GM23338 (cell line): ENCODE measurements around the gene CAD.

Experiments
- CREB1 ChIP-seq: fragments of 250-450 bp; sonication (Bioruptor Pico); IDR thresholded peaks from 2 replicates; pipeline ENCODE4 v1.5.0; 2020; ENCODE audit warnings: low read depth, mild to moderate bottlenecking, moderate library complexity
- CTCF ChIP-seq, 2 experiments: fragments of 200-600 bp in 1 of 2; sonication (generic) in 1 of 2; conservative IDR thresholded peaks; 2 replicates each; pipeline versions ENCODE4 v1.5.1 to v1.6.1; 2016 to 2017; ENCODE audit warnings: antibody characterized with exemption in 2 of 2, low read depth in 2 of 2, mild to moderate bottlenecking in 2 of 2, moderate library complexity in 1 of 2
- ETS1 ChIP-seq: IDR thresholded peaks from 2 replicates; pipeline ENCODE4 v1.6.1; 2016; ENCODE audit warnings: antibody characterized with exemption
- EZH2 ChIP-seq: fragments of 200-600 bp; sonication (generic); IDR thresholded peaks from one replicate; pipeline ENCODE4 v1.8.0; 2017; ENCODE audit warnings: antibody characterized with exemption, mild to moderate bottlenecking, low read depth; ENCODE audit not compliant: unreplicated experiment
- EZH2phosphoT487 ChIP-seq: fragments of 200-600 bp; sonication (generic); IDR thresholded peaks from one replicate; pipeline ENCODE4 v1.8.1; 2018; ENCODE audit warnings: antibody characterized with exemption; ENCODE audit not compliant: unreplicated experiment
- POLR2AphosphoS5 ChIP-seq: IDR thresholded peaks from 2 replicates; pipeline ENCODE4 v1.6.1; 2016; ENCODE audit warnings: antibody characterized with exemption, low read depth
- ZNF462 ChIP-seq: fragments of 250-450 bp; sonication (Bioruptor Pico); IDR thresholded peaks from 2 replicates; pipeline ENCODE4 v1.5.0; 2020; ENCODE audit warnings: mild to moderate bottlenecking, moderate library complexity

GRCh38 chr2:27245116-27245515, 27.9 kb downstream of the CAD start:
- TF ChIP-seq CTCF (conservative IDR thresholded peaks at IDR 0.05; ENCODE audit: low read depth in 2 of 2) = 0 out of 4 replicates have a peak, but pooled peaks of 1 of the 2 experiments have one; percentile 1
- no peak for TF ChIP-seq CREB1 (CRISPR knock-in tag)
- TF ChIP-seq POLR2AphosphoS5 = no peak
- TF ChIP-seq EZH2 = no peak
- TF ChIP-seq ETS1 = no peak
- TF ChIP-seq ZNF462 (CRISPR knock-in tag) = no peak
- no peak for TF ChIP-seq EZH2phosphoT487
